Measurements from ENCODE around the gene UBE2V1.

UBE2V1 gene

DNA sequence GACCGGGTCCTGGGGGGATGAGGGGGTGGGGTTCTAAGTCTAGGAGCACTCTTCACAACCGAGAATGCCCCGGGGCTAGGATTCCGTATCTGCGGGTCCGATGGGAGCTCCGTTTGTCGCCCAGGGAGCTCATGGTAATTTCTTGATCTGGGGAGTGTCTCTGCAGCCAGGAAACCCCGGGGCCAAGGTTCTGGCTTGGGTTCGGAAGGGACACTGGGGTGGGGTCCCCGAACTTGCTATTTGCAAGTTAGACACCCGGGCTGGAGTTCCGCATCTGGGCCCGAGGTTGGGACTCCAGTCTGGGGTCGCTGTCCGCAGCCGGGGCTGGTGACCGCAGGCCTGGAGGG is 40.2 kb upstream of the UBE2V1 start:
- no peak for TF ChIP-seq EZH2phosphoT487 (IDR thresholded peaks at IDR 0.05; ENCODE audit: low read length)
- TF ChIP-seq, protein P1, sequence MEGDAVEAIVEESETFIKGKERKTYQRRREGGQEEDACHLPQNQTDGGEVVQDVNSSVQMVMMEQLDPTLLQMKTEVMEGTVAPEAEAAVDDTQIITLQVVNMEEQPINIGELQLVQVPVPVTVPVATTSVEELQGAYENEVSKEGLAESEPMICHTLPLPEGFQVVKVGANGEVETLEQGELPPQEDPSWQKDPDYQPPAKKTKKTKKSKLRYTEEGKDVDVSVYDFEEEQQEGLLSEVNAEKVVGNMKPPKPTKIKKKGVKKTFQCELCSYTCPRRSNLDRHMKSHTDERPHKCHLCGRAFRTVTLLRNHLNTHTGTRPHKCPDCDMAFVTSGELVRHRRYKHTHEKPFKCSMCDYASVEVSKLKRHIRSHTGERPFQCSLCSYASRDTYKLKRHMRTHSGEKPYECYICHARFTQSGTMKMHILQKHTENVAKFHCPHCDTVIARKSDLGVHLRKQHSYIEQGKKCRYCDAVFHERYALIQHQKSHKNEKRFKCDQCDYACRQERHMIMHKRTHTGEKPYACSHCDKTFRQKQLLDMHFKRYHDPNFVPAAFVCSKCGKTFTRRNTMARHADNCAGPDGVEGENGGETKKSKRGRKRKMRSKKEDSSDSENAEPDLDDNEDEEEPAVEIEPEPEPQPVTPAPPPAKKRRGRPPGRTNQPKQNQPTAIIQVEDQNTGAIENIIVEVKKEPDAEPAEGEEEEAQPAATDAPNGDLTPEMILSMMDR (IDR thresholded peaks at IDR 0.05; ENCODE audit: low read length) = no peak
- no peak for TF ChIP-seq EZH2 (optimal IDR thresholded peaks at IDR 0.05; ENCODE audit: low read depth, low read length)
- no peaks in the 10 kb centered on the region for H3F3A ChIP-seq (ENCODE audit: insufficient read depth, low read length)
- no peaks in the 10 kb centered on the region for H3K36me3 ChIP-seq (replicated peaks; ENCODE audit: insufficient read depth, low read length)
- peak overlapping the region; percentile 87 for H3K4me2 ChIP-seq (ENCODE audit: low read depth, low read length)
- H3K79me2 ChIP-seq (ENCODE audit: low read length) = peaks cover 35% of the 10 kb centered on the region
- H3K27me3 ChIP-seq (replicated peaks; ENCODE audit: insufficient read depth, low read length) = 0 out of 2 replicates have a peak, but pooled peaks cover 2% of the 10 kb centered on the region
- DNase-seq = no peak
- H3K27ac ChIP-seq (ENCODE audit: low read length) = no peak overlapping the region
- H4K20me1 ChIP-seq (ENCODE audit: insufficient read depth, low read length) = no peaks in the 10 kb centered on the region
- no peaks in the 10 kb centered on the region for H3K9me3 ChIP-seq (replicated peaks; ENCODE audit: insufficient read depth, low read length)
- peaks cover 6% of the 10 kb centered on the region; the same call in 1 of the 2 replicates for H3K4me1 ChIP-seq (ENCODE audit: low read length)
- H3K9ac ChIP-seq (ENCODE audit: low read length) = peak overlapping the region; percentile 78
- no peaks in the 10 kb centered on the region for H3K9me2 ChIP-seq (replicated peaks; ENCODE audit: insufficient read depth, low read length)
- peak overlapping the region; percentile 96 for H3K4me3 ChIP-seq (ENCODE audit: low read length)
- peak overlapping the region; percentile 68 for H2AFZ ChIP-seq (ENCODE audit: low read length)

DNA sequence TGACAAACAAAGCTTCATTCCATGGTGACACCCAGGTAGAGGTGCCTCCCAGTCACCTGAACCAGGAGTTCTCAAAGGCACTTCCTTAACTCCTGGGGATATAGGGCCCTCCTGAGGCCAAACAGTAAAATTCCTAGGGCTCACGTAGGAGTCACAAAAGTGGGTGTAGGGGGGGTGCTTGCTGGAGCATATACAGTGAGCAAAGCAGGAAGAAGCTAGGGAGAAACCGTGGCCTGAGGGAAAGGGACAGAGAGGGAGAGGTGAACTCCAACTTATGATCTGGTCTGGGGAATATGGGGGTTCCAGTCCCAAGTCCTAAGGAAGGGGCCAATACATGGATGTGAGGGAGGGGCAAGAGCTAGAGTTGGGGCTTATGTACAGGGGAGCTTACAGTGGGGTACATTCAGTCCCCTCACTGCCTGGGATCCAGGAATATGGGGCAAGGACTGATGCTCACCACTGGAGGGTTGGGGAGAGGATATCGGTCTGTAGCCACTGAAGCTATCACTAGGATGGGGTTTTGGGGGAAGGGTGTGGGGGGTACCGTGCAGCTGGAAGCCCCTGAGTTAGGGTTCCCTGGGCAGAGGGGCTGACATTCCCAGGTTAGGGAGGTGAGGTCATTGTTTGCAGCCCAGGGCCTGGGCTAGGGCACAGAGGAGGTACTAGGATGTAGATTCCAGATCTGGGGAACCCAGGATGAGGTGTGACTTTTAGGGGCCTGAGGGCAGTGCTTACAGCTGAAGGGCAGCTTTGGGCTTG is 39.6 kb upstream of the UBE2V1 start:
- H3K4me1 ChIP-seq (ENCODE audit: low read length) = peaks cover 6% of the 10 kb centered on the region; the same call in 1 of the 2 replicates
- no peaks in the 10 kb centered on the region for H4K20me1 ChIP-seq (ENCODE audit: insufficient read depth, low read length)
- peak overlapping the region; percentile 87 for H3K4me2 ChIP-seq (ENCODE audit: low read depth, low read length)
- no peaks in the 10 kb centered on the region for H3K36me3 ChIP-seq (replicated peaks; ENCODE audit: insufficient read depth, low read length)
- H3F3A ChIP-seq (ENCODE audit: insufficient read depth, low read length) = no peaks in the 10 kb centered on the region
- no peak overlapping the region for H3K27ac ChIP-seq (ENCODE audit: low read length)
- H3K79me2 ChIP-seq (ENCODE audit: low read length) = peaks cover 36% of the 10 kb centered on the region
- DNase-seq = no peak
- peak overlapping the region; percentile 68 for H2AFZ ChIP-seq (ENCODE audit: low read length)
- no peaks in the 10 kb centered on the region for H3K9me3 ChIP-seq (replicated peaks; ENCODE audit: insufficient read depth, low read length)
- H3K4me3 ChIP-seq (ENCODE audit: low read length) = peak overlapping the region; percentile 96
- no peaks in the 10 kb centered on the region for H3K9me2 ChIP-seq (replicated peaks; ENCODE audit: insufficient read depth, low read length)
- TF ChIP-seq EZH2phosphoT487 (IDR thresholded peaks at IDR 0.05; ENCODE audit: low read length) = no peak
- no peak for TF ChIP-seq EZH2 (optimal IDR thresholded peaks at IDR 0.05; ENCODE audit: low read depth, low read length)
- TF ChIP-seq, protein P1 (IDR thresholded peaks at IDR 0.05; ENCODE audit: low read length) = no peak
- H3K27me3 ChIP-seq (replicated peaks; ENCODE audit: insufficient read depth, low read length) = 0 out of 2 replicates have a peak, but pooled peaks cover 2% of the 10 kb centered on the region
- peak overlapping the region; percentile 78 for H3K9ac ChIP-seq (ENCODE audit: low read length)

DNA sequence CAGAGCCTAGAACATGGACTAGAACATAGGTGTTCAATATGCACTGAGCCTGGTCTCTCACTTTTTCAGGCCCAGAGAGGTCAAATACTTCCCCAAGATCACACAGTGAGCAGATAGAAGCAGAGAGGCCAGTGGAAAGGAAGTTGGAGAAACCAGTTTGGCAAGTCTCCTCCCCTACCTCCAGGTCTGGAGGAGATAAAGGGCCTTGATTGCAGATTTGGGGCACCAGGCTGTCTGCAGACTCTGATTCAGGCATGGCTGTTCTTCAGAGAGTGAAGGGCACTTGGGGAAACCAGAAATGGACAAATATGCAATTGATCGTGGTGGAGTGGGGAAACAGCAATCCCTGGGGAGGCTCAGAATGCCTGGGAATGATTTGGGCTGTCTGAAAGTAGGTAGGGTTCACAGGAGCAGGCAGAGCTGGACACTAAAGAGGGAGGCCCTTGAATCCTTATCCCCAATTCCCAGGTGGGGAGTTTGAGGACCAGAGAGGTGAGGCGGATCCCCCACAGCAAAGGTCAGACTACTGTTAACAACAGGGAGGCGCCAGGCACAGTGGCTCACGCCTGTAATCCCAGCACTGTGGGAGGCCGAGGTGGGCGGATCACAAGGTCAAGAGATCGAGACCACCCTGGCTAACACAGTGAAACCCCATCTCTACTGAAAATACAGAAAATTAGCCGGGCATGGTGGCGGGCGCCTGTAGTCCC is 38.2 kb upstream of the UBE2V1 start:
- Histone ChIP-seq H4K20me1 (ENCODE audit: insufficient read depth, low read length) (no peaks in the 10 kb centered on the region), H3K9me3 (replicated peaks; ENCODE audit: insufficient read depth, low read length) (no peaks in the 10 kb centered on the region), H3K9ac (ENCODE audit: low read length) (no peak overlapping the region), H3K36me3 (replicated peaks; ENCODE audit: insufficient read depth, low read length) (no peaks in the 10 kb centered on the region), H3K4me1 (ENCODE audit: low read length) (peaks cover 6% of the 10 kb centered on the region; the same call in 1 of the 2 replicates), H3K9me2 (replicated peaks; ENCODE audit: insufficient read depth, low read length) (no peaks in the 10 kb centered on the region), H2AFZ (ENCODE audit: low read length) (no peak overlapping the region), H3F3A (ENCODE audit: insufficient read depth, low read length) (no peaks in the 10 kb centered on the region), H3K4me3 (ENCODE audit: low read length) (no peak overlapping the region), H3K27me3 (replicated peaks; ENCODE audit: insufficient read depth, low read length) (0 out of 2 replicates have a peak, but pooled peaks cover 2% of the 10 kb centered on the region), H3K4me2 (ENCODE audit: low read depth, low read length) (no peak overlapping the region), H3K27ac (ENCODE audit: low read length) (no peak overlapping the region), H3K79me2 (ENCODE audit: low read length) (peaks cover 44% of the 10 kb centered on the region)
- no peak for TF ChIP-seq EZH2phosphoT487 (IDR thresholded peaks at IDR 0.05; ENCODE audit: low read length)
- TF ChIP-seq, protein P1 (IDR thresholded peaks at IDR 0.05; ENCODE audit: low read length) = no peak
- no peak for TF ChIP-seq EZH2 (optimal IDR thresholded peaks at IDR 0.05; ENCODE audit: low read depth, low read length)
- DNase-seq = no peak
